ENCODE measurements around the gene WWOX.

DNA sequence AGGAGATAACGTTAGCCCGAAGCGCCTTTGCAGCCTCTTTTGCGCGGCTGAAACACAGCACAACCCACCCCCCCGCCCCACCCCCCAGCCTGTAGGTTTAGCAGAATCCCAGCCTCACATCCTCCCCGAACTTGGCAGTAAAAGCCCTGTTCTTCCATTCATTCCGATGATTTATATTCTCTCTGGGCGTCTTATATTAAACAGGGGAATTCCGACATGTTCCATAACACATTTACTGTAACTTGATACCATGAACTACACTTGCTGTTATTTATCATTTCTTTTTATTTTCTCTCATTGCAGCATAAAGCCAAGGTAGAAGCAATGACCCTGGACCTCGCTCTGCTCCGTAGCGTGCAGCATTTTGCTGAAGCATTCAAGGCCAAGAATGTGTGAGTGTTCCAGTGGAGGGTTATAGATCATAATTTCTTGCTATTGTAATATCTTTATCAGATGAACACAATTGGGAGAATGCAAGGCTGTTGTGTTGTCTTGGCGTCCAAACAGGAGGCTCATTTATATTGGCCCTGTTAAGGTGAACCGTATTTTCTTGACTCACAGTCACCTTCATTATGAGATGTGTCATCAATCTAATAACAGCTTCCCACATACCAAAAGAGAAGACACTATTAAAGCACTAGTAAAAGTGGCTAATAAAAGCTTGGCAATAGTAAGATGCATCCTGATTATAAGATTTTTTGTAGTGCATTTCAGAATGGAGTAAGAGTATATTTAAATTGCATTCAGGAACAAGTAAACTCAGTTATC, 287.3 kb downstream of the WWOX start:
- TF ChIP-seq, protein P1, sequence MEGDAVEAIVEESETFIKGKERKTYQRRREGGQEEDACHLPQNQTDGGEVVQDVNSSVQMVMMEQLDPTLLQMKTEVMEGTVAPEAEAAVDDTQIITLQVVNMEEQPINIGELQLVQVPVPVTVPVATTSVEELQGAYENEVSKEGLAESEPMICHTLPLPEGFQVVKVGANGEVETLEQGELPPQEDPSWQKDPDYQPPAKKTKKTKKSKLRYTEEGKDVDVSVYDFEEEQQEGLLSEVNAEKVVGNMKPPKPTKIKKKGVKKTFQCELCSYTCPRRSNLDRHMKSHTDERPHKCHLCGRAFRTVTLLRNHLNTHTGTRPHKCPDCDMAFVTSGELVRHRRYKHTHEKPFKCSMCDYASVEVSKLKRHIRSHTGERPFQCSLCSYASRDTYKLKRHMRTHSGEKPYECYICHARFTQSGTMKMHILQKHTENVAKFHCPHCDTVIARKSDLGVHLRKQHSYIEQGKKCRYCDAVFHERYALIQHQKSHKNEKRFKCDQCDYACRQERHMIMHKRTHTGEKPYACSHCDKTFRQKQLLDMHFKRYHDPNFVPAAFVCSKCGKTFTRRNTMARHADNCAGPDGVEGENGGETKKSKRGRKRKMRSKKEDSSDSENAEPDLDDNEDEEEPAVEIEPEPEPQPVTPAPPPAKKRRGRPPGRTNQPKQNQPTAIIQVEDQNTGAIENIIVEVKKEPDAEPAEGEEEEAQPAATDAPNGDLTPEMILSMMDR (IDR thresholded peaks at IDR 0.05; ENCODE audit: poor library complexity, severe bottlenecking) = no peak
- TF ChIP-seq MXI1 (conservative IDR thresholded peaks at IDR 0.05; ENCODE audit: poor library complexity, severe bottlenecking) (no peak), POLR2AphosphoS5 (IDR thresholded peaks at IDR 0.05) (no peak), TAF1 (IDR thresholded peaks at IDR 0.05; ENCODE audit: low read depth) (no peak), EP300 (conservative IDR thresholded peaks at IDR 0.05; ENCODE audit: poor library complexity, severe bottlenecking) (no peak)

Data from neural cell (in vitro differentiated cells).